ENCODE measurements around the gene CCER1.

Gene CCER1

GRCh38 chr12:90965204-90965603 lies 10.2 kb upstream of the CCER1 start:
- Histone ChIP-seq H3K27ac (ENCODE audit: low read length) (no peak overlapping the region), H3K4me1 (ENCODE audit: insufficient read depth, low read length) (no peaks in the 10 kb centered on the region), H3K9me3 (ENCODE audit: insufficient read depth, low read depth, low read length) (no peaks in the 10 kb centered on the region), H3K4me3 (ENCODE audit: low read length) (no peak overlapping the region), H3K36me3 (ENCODE audit: insufficient read depth, low read depth, low read length) (no peaks in the 10 kb centered on the region), H3K9ac (ENCODE audit: low read depth, low read length) (no peak overlapping the region), H3K27me3 (ENCODE audit: insufficient read depth, low read length) (no peaks in the 10 kb centered on the region)

DNA sequence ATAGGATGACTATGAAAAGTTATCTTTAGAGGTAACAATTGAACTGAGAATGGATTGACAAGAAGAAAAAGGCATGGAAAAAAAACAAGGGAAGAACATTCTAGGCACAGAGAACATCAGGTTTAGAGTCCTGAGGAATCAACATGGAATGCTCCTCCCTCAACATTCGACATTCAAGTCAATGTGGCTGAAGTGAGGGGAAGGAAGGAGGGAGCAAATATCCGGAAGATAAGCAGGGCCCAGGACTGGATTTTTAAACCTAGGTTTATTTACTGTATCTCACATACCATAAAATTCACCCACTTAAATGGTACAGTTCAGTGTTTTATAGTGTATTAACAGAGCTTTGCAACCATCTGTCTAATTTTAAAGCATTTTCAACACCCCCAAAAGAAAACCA lies 9.6 kb upstream of the CCER1 start:
- H3K9ac ChIP-seq (ENCODE audit: low read depth, low read length): no peak overlapping the region
- no peaks in the 10 kb centered on the region for H3K9me3 ChIP-seq (ENCODE audit: insufficient read depth, low read depth, low read length)
- H3K4me3 ChIP-seq (ENCODE audit: low read length): no peak overlapping the region
- no peaks in the 10 kb centered on the region for H3K36me3 ChIP-seq (ENCODE audit: insufficient read depth, low read depth, low read length)
- H3K27ac ChIP-seq (ENCODE audit: low read length): no peak overlapping the region
- H3K4me1 ChIP-seq (ENCODE audit: insufficient read depth, low read length): no peaks in the 10 kb centered on the region
- no peaks in the 10 kb centered on the region for H3K27me3 ChIP-seq (ENCODE audit: insufficient read depth, low read length)

GRCh38 chr12:90963946-90964345 lies 9.0 kb upstream of the CCER1 start:
- no peak overlapping the region for H3K4me3 ChIP-seq (ENCODE audit: low read length)
- H3K27ac ChIP-seq (ENCODE audit: low read length): no peak overlapping the region
- H3K36me3 ChIP-seq (ENCODE audit: insufficient read depth, low read depth, low read length): no peaks in the 10 kb centered on the region
- H3K9ac ChIP-seq (ENCODE audit: low read depth, low read length): no peak overlapping the region
- no peaks in the 10 kb centered on the region for H3K27me3 ChIP-seq (ENCODE audit: insufficient read depth, low read length)
- H3K4me1 ChIP-seq (ENCODE audit: insufficient read depth, low read length): no peaks in the 10 kb centered on the region
- H3K9me3 ChIP-seq (ENCODE audit: insufficient read depth, low read depth, low read length): no peaks in the 10 kb centered on the region

DNA sequence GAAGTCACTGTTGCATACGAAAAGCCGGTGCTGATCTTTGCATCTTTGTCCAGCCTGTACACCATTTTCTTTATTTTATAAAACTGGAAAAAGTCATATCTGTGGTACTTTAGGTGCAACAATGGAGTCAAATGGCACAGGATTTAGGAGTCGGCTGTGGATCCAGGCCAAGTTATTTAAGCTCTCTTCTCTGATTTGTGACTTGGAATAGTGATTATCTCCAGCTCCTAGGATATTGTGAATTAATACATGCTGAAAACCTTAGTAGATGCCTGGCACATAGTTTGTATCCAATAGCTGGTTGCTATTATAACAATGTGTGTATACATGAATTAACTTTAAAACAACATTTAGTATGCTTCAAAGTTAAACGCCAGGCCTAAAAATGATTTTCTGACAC lies 6.2 kb upstream of the CCER1 start:
- H3K9me3 ChIP-seq (ENCODE audit: insufficient read depth, low read depth, low read length): no peaks in the 10 kb centered on the region
- no peak overlapping the region for H3K4me3 ChIP-seq (ENCODE audit: low read length)
- H3K27me3 ChIP-seq (ENCODE audit: insufficient read depth, low read length): no peaks in the 10 kb centered on the region
- no peak overlapping the region for H3K9ac ChIP-seq (ENCODE audit: low read depth, low read length)
- H3K27ac ChIP-seq (ENCODE audit: low read length): no peak overlapping the region
- no peaks in the 10 kb centered on the region for H3K4me1 ChIP-seq (ENCODE audit: insufficient read depth, low read length)
- H3K36me3 ChIP-seq (ENCODE audit: insufficient read depth, low read depth, low read length): no peaks in the 10 kb centered on the region

- Histone ChIP-seq H3K27ac (ENCODE audit: low read length) (no peak overlapping the region), H3K9ac (ENCODE audit: low read depth, low read length) (no peak overlapping the region), H3K36me3 (ENCODE audit: insufficient read depth, low read depth, low read length) (no peaks in the 10 kb centered on the region), H3K4me1 (ENCODE audit: insufficient read depth, low read length) (no peaks in the 10 kb centered on the region), H3K27me3 (ENCODE audit: insufficient read depth, low read length) (no peaks in the 10 kb centered on the region), H3K9me3 (ENCODE audit: insufficient read depth, low read depth, low read length) (no peaks in the 10 kb centered on the region), H3K4me3 (ENCODE audit: low read length) (no peak overlapping the region)
Observed at GRCh38 chr12:90959538-90960139, 4.7 kb upstream of the CCER1 start.

DNA sequence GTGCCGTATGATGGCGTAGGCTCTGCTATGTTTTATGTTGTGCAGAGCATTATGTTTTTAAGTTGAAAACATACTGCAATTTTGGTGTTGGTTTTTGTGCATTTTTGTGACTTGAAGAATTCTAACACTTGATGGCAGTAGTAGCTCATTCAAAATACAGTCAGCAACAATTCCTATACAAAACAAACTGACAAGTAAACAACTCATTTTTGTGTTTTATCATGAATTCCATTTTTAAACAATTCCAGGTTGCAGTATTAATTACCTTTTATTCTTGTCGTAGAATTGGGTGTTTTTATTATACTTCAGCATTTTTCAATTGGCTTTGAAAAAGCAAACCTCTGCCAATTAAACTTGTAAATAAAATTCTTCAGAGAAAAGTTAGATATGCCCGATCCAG lies 4.1 kb upstream of the CCER1 start:
- Histone ChIP-seq H3K9me3 (ENCODE audit: insufficient read depth, low read depth, low read length) (no peaks in the 10 kb centered on the region), H3K36me3 (ENCODE audit: insufficient read depth, low read depth, low read length) (no peaks in the 10 kb centered on the region), H3K4me1 (ENCODE audit: insufficient read depth, low read length) (no peaks in the 10 kb centered on the region), H3K27me3 (ENCODE audit: insufficient read depth, low read length) (no peaks in the 10 kb centered on the region), H3K4me3 (ENCODE audit: low read length) (no peak overlapping the region), H3K9ac (ENCODE audit: low read depth, low read length) (no peak overlapping the region), H3K27ac (ENCODE audit: low read length) (no peak overlapping the region)

- no peaks in the 10 kb centered on the region for H3K4me1 ChIP-seq (ENCODE audit: insufficient read depth, low read length)
- no peak overlapping the region for H3K9ac ChIP-seq (ENCODE audit: low read depth, low read length)
- H3K4me3 ChIP-seq (ENCODE audit: low read length): no peak overlapping the region
- H3K27ac ChIP-seq (ENCODE audit: low read length): no peak overlapping the region
- H3K36me3 ChIP-seq (ENCODE audit: insufficient read depth, low read depth, low read length): no peaks in the 10 kb centered on the region
- H3K27me3 ChIP-seq (ENCODE audit: insufficient read depth, low read length): no peaks in the 10 kb centered on the region
- no peaks in the 10 kb centered on the region for H3K9me3 ChIP-seq (ENCODE audit: insufficient read depth, low read depth, low read length)
Observed at GRCh38 chr12:90958347-90958746, 3.4 kb upstream of the CCER1 start.

DNA sequence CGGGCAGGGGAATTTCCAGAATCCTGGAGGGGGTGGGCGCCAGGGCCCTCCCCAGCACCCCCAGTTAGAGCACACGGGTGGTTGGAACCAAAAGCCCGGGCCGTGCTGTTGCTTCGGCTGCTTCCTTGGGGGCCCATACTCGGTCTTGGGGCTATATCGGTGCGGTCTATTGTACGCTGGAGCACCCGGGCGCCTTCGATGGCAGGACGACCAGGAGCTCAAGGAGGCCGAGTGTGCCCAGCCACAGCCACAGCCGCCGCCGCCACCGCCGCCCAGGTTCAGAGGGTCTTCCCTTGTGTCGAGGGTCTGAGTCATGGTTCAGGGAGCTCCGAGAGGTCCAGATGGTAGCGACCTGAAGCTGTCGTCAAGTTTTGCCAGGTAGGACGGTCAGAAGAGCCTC lies 548 bp downstream of the CCER1 start:
- Histone ChIP-seq H3K9ac (ENCODE audit: low read depth, low read length) (no peak overlapping the region), H3K4me1 (ENCODE audit: insufficient read depth, low read length) (no peaks in the 10 kb centered on the region), H3K9me3 (ENCODE audit: insufficient read depth, low read depth, low read length) (no peaks in the 10 kb centered on the region)

DNA sequence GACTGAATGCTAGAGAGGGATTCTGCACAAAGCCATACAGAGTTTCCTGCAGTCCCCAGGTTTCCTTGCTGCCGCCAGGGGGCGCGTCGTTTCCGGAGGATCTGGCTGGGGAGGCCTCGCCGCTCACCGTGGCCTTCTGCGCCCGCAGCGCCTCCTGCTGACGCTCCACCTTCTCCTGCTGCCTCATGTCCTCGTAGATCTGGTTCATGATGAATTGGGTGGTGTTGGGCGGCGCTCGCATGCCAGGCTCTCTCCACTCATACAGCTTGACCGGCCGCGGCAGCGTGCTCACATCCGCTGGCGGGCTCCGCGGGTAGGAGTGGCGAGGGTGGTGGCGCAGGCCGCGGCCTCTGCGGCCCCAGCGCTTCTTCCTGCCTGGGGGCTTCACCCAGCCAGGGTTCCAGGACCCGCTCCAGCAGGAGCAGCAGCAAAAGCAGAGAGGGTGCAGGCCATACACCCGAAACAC lies 987 bp downstream of the CCER1 start:
- Histone ChIP-seq H3K4me3 (ENCODE audit: low read length) (no peak overlapping the region), H3K27ac (ENCODE audit: low read length) (no peak overlapping the region), H3K4me1 (ENCODE audit: insufficient read depth, low read length) (no peaks in the 10 kb centered on the region), H3K27me3 (ENCODE audit: insufficient read depth, low read length) (no peaks in the 10 kb centered on the region), H3K9ac (ENCODE audit: low read depth, low read length) (no peak overlapping the region), H3K9me3 (ENCODE audit: insufficient read depth, low read depth, low read length) (no peaks in the 10 kb centered on the region), H3K36me3 (ENCODE audit: insufficient read depth, low read depth, low read length) (no peaks in the 10 kb centered on the region)

More for the DNA sequence above, 548 bp downstream of the CCER1 start:
- no peaks in the 10 kb centered on the region for H3K27me3 ChIP-seq (ENCODE audit: insufficient read depth, low read length)
- no peaks in the 10 kb centered on the region for H3K36me3 ChIP-seq (ENCODE audit: insufficient read depth, low read depth, low read length)
- H3K27ac ChIP-seq (ENCODE audit: low read length): no peak overlapping the region
- H3K4me3 ChIP-seq (ENCODE audit: low read length): no peak overlapping the region

DNA sequence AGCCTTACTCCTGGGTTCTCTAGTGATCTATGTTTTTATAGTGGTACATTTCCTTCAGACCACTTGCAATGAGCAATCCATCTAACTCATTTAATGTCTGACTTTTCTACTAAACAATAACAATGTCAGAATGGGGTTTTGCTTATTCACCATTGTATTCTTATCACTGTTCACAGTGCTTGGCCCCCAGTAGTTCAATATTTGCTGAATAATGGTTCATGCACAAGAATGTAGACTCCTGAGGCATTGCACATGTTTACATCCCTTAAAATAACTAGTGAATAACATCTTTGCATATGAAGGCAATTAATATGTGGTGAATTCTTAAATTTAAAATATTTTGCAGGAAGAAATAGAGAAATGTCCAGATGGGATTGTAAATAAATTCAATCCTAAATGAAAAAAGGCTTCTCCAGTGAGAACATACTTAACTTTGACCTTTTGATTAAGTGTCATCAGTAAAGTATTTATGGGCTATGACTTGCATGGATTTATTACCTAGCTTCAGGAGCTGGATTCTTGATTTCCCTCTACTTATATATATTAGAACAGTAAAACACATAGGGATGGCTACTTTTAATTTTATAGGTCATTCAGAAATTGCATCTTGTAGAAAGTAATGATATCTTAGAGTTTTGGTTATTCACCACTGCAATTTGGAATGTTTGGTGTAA lies 3.4 kb downstream of the CCER1 start:
- H3K9me3 ChIP-seq (ENCODE audit: insufficient read depth, low read depth, low read length): no peaks in the 10 kb centered on the region
- H3K4me3 ChIP-seq (ENCODE audit: low read length): no peak overlapping the region
- no peaks in the 10 kb centered on the region for H3K4me1 ChIP-seq (ENCODE audit: insufficient read depth, low read length)
- H3K36me3 ChIP-seq (ENCODE audit: insufficient read depth, low read depth, low read length): no peaks in the 10 kb centered on the region
- H3K27ac ChIP-seq (ENCODE audit: low read length): no peak overlapping the region
- H3K27me3 ChIP-seq (ENCODE audit: insufficient read depth, low read length): no peaks in the 10 kb centered on the region
- H3K9ac ChIP-seq (ENCODE audit: low read depth, low read length): no peak overlapping the region

GRCh38 chr12:90947869-90948268 lies 7.1 kb downstream of the CCER1 start:
- Histone ChIP-seq H3K27me3 (ENCODE audit: insufficient read depth, low read length) (no peaks in the 10 kb centered on the region), H3K9ac (ENCODE audit: low read depth, low read length) (no peak overlapping the region), H3K4me1 (ENCODE audit: insufficient read depth, low read length) (no peaks in the 10 kb centered on the region), H3K9me3 (ENCODE audit: insufficient read depth, low read depth, low read length) (no peaks in the 10 kb centered on the region), H3K4me3 (ENCODE audit: low read length) (no peak overlapping the region), H3K36me3 (ENCODE audit: insufficient read depth, low read depth, low read length) (no peaks in the 10 kb centered on the region), H3K27ac (ENCODE audit: low read length) (no peak overlapping the region)

GRCh38 chr12:90945070-90945649 lies 9.8 kb downstream of the CCER1 start:
- Histone ChIP-seq H3K9ac (ENCODE audit: low read depth, low read length) (no peak overlapping the region), H3K9me3 (ENCODE audit: insufficient read depth, low read depth, low read length) (no peaks in the 10 kb centered on the region), H3K4me1 (ENCODE audit: insufficient read depth, low read length) (no peaks in the 10 kb centered on the region), H3K4me3 (ENCODE audit: low read length) (no peak overlapping the region), H3K27me3 (ENCODE audit: insufficient read depth, low read length) (no peaks in the 10 kb centered on the region), H3K36me3 (ENCODE audit: insufficient read depth, low read depth, low read length) (no peaks in the 10 kb centered on the region), H3K27ac (ENCODE audit: low read length) (no peak overlapping the region)
